Astrocyte of the cerebellum (primary cell): Measurements from ENCODE around the gene NHP2.

Experiments used
- DNase-seq: peaks from one replicate; pipeline ENCODE4 v3.0.0-alpha.2; 2011; ENCODE audit warnings: low read depth
- H3K4me3 ChIP-seq: 2 replicates; pipeline ENCODE4 v1.5.1; 2011; ENCODE audit warnings: mild to moderate bottlenecking, low read depth, low read length, moderate library complexity
- CTCF ChIP-seq: IDR thresholded peaks from 2 replicates; pipeline ENCODE4 v1.5.1; 2012; ENCODE audit warnings: low read length, low read depth, moderate library complexity, mild to moderate bottlenecking; ENCODE audit errors: missing control alignments
- in situ Hi-C: cut with HindIII; loops from 2 replicates; pipeline ENCODE4 v1.10.0; 2017; ENCODE audit warnings: low sequenced_read_pairs

Gene NHP2

GRCh38 chr5:178147406-178147805, 6.3 kb downstream of the NHP2 start:
- in situ Hi-C loops = no loop called here
- no peak for DNase-seq
- TF ChIP-seq CTCF = no peak
- H3K4me3 ChIP-seq = no peak overlapping the region

DNA sequence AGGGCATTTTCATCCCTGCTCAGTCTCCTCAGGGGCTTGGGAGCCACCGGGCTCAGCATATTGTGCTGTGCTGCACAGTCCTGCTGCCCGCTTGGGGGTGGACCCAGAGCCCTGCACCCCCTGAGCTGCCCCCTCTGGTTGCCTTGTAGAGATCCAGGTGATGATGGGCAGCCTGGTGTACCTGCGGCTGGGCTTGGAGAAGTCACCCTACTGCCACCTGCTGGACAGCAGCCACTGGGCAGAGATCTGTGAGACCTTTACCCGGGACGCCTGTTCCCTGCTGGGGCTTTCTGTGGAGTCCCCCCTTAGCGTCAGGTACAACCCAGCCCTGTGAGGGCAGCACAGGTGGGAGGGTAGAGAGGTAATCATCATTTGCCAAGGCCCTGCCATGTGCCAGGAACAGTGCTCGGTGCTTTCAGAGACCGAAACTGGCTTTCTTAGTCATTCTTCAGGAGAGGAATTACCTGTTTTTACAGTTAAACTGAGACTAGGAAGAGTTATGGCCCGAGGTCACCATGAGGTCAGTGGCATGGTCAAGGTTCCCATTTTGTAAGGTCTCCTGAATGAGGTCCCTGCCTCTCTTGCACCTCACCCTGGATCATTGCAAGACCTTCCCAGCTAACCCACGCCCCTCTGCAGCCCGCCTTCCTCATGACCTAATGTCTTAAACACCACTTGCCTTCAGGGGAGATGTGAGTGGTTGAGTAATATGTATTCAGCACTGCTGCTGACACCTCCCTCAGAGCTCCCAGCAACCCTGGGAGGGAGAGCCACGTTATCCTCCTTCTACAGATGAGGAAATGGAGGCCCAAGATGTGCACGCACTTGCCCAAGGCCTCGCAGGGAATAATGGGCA, 7.5 kb downstream of the NHP2 start:
- in situ Hi-C loops = no loop called here
- no peak for DNase-seq
- peak; percentile 75 for TF ChIP-seq CTCF
- H3K4me3 ChIP-seq = no peak overlapping the region

- H3K4me3 ChIP-seq = no peak overlapping the region
- no peak for DNase-seq
- in situ Hi-C loops = no loop called here
- no peak for TF ChIP-seq CTCF
Observed at GRCh38 chr5:178143901-178144300, 9.8 kb downstream of the NHP2 start.

DNA sequence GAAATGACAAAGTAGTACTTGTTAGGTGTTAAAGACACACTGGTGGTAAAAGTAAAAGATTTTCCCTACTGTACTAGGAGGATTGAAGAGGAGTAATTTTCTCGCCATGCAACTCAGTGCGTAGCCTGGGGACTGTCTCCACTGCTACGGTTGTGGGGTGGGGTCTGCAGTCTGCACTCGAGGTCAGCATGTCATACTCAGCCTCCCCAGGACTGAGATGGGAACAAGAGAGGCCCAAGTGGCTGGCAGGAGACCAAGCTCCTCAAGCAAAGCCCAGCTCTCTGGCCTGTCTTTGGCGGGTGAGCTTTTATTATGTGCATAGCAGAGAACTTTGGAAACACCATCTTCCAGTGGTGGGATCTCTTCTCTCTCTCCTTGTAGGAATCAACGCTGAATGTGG, 10.4 kb downstream of the NHP2 start:
- in situ Hi-C loops = no loop called here
- DNase-seq = no peak
- no peak for TF ChIP-seq CTCF

GRCh38 chr5:178142642-178143041, 11.0 kb downstream of the NHP2 start:
- no peak for DNase-seq
- in situ Hi-C loops = no loop called here
- no peak for TF ChIP-seq CTCF
- H3K4me3 ChIP-seq = no peak overlapping the region

More for the DNA sequence above, 10.4 kb downstream of the NHP2 start:
- H3K4me3 ChIP-seq = no peak overlapping the region

GRCh38 chr5:178141550-178141949, 12.1 kb downstream of the NHP2 start:
- no peak for DNase-seq
- in situ Hi-C loops = no loop called here
- TF ChIP-seq CTCF = no peak

More at GRCh38 chr5:178141550-178141949, 12.1 kb downstream of the NHP2 start:
- H3K4me3 ChIP-seq = no peak overlapping the region
